Calu3 (cell line): ENCODE measurements around the gene SHROOM3. TPM values are rescaled to one million over a fixed set of nuclear protein-coding genes. Genes with fewer than 3 reads are reported as not detected.

Experiments
- BruUV-seq: library from RNA; stranded (reverse); fragments of 400-500 nt; replicated peaks from 2 replicates; lab custom pipeline; 2021; lab: Mats Ljungman, UMichigan
- CTCF ChIA-PET: fragments of 300-600 bp; sonication (Branson Sonifier 250); formaldehyde crosslinking; loops from one replicate; lab custom pipeline; 2022; ENCODE audit warnings: antibody characterized with exemption; lab: Charles Lee
- DNase-seq: peaks from one replicate; pipeline ENCODE4 v3.0.0; 2022
- H3K27ac Mint-ChIP-seq: one replicate; pipeline ENCODE4 v1.8.0; 2022; ENCODE audit warnings: mixed read lengths; ENCODE audit not compliant: unreplicated experiment
- H3K27me3 Mint-ChIP-seq: one replicate; pipeline ENCODE4 v1.8.0; 2022; ENCODE audit warnings: mixed read lengths; ENCODE audit not compliant: unreplicated experiment
- H3K36me3 Mint-ChIP-seq: one replicate; pipeline ENCODE4 v1.8.0; 2022; ENCODE audit warnings: mild to moderate bottlenecking, moderate library complexity, mixed read lengths; ENCODE audit not compliant: insufficient read depth, unreplicated experiment
- H3K4me1 Mint-ChIP-seq: one replicate; pipeline ENCODE4 v1.8.0; 2022; ENCODE audit warnings: mild to moderate bottlenecking, low read depth, mixed read lengths; ENCODE audit not compliant: unreplicated experiment
- H3K4me3 Mint-ChIP-seq: one replicate; pipeline ENCODE4 v1.8.0; 2022; ENCODE audit warnings: mild to moderate bottlenecking, low read depth, moderate library complexity, mixed read lengths; ENCODE audit not compliant: unreplicated experiment
- H3K9me3 Mint-ChIP-seq: one replicate; pipeline ENCODE4 v1.8.0; 2022; ENCODE audit warnings: low read depth, mixed read lengths; ENCODE audit not compliant: unreplicated experiment
- intact Hi-C: fragments of 100-400 bp; cut with micrococcal nuclease; formaldehyde crosslinking; loops from one replicate; pipeline ENCODE4 v1.10.0; 2022; ENCODE audit not compliant: unreplicated experiment
- total RNA-seq: library from RNA; stranded (reverse); gene quantifications from 2 replicates; pipeline ENCODE4 v1.2.3, GENCODE V29; 2022
- TF ChIP-seq, protein P1 (sequence below): fragments of 200-600 bp; IDR thresholded peaks from one replicate; pipeline ENCODE4 v1.8.0; 2022; ENCODE audit warnings: antibody characterized with exemption; ENCODE audit not compliant: unreplicated experiment

SHROOM3 gene
- total RNA-seq, 1 experiment from 2014 or later, result 114 TPM

DNA sequence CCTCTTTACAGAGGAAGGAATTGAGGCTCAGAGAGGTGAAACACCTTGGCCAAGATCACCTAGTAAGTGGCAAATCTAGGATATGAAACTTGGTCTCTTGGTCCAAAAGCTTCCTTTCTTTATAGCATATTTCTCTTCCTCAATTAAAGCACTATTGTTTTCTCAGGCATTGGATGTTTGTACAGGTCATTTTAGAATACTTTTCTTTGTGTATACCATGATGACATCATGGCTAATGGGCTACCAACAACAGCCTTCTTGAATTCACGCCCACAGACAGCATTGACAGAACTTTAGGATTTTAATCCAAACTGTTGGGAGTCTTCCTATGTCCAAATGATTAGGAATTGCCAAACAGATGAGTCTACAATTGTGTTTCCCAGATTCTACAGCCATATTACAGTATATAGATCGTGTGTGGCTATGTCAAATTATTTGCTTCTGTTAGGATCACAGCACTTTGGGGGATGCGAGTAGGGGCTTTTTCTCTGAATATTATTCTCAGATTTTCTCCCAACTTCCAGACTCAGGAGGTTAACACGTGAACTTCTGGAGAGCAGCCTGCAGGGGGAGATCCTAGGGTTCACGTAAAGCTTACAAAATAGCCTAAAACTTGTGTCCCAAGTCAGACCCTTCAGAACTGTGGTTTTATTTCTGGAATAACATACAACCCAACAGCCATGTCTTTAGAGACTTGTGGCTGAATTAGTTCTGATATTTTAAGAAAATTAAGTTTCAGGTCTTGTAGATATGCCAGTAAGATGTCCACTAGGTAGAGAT is 191.8 kb downstream of the SHROOM3 start:
- Mint-ChIP-seq H3K27me3 (no peaks in the 10 kb centered on the region), H3K9me3 (peaks cover 2% of the 10 kb centered on the region), H3K36me3 (peaks cover 30% of the 10 kb centered on the region), H3K4me1 (peaks cover 77% of the 10 kb centered on the region), H3K4me3 (no peak overlapping the region), H3K27ac (peak overlapping the region; percentile 44)
- no TSS peak for BruUV-seq
- TF ChIP-seq, protein P1, sequence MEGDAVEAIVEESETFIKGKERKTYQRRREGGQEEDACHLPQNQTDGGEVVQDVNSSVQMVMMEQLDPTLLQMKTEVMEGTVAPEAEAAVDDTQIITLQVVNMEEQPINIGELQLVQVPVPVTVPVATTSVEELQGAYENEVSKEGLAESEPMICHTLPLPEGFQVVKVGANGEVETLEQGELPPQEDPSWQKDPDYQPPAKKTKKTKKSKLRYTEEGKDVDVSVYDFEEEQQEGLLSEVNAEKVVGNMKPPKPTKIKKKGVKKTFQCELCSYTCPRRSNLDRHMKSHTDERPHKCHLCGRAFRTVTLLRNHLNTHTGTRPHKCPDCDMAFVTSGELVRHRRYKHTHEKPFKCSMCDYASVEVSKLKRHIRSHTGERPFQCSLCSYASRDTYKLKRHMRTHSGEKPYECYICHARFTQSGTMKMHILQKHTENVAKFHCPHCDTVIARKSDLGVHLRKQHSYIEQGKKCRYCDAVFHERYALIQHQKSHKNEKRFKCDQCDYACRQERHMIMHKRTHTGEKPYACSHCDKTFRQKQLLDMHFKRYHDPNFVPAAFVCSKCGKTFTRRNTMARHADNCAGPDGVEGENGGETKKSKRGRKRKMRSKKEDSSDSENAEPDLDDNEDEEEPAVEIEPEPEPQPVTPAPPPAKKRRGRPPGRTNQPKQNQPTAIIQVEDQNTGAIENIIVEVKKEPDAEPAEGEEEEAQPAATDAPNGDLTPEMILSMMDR, result no peak
- intact Hi-C loops, result no loop called here
- CTCF ChIA-PET, result no interaction called here
- no peak for DNase-seq

- intact Hi-C loops, result no loop called here
- no TSS peak for BruUV-seq
- TF ChIP-seq, protein P1, result no peak
- H3K36me3 Mint-ChIP-seq, result peaks cover 41% of the 10 kb centered on the region
- CTCF ChIA-PET, result no interaction called here
- H3K9me3 Mint-ChIP-seq, result peaks cover 2% of the 10 kb centered on the region
- H3K27ac Mint-ChIP-seq, result no peak overlapping the region
- peaks cover 75% of the 10 kb centered on the region for H3K4me1 Mint-ChIP-seq
- no peaks in the 10 kb centered on the region for H3K27me3 Mint-ChIP-seq
- H3K4me3 Mint-ChIP-seq, result no peak overlapping the region
- no peak for DNase-seq
Observed at GRCh38 chr4:76628251-76628650, 193.2 kb downstream of the SHROOM3 start.

DNA sequence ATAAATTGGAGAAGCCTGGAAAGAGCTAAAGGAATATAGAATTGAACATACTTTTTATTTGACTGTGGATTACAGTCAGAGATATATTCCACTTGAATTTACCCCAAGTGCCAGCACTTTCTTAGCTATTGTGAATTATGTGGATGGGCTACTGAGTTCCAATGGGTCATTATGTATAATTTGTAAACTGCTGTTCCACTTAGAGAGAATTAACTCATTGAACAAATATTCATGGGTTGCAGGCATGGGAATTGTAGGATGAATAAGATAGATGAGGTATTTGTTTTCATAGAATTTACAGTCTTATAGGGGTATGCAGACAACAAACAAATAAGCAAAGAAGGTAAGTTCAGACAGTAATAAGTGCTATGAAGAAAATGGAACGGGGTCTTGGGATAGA is 195.7 kb downstream of the SHROOM3 start:
- no peak for DNase-seq
- H3K4me3 Mint-ChIP-seq, result no peak overlapping the region
- peaks cover 55% of the 10 kb centered on the region for H3K4me1 Mint-ChIP-seq
- TF ChIP-seq, protein P1, result no peak
- CTCF ChIA-PET, result no interaction called here
- H3K27me3 Mint-ChIP-seq, result no peaks in the 10 kb centered on the region
- peaks cover 2% of the 10 kb centered on the region for H3K9me3 Mint-ChIP-seq
- peaks cover 47% of the 10 kb centered on the region for H3K36me3 Mint-ChIP-seq
- intact Hi-C loops, result no loop called here
- no TSS peak for BruUV-seq
- H3K27ac Mint-ChIP-seq, result peak overlapping the region; percentile 54

DNA sequence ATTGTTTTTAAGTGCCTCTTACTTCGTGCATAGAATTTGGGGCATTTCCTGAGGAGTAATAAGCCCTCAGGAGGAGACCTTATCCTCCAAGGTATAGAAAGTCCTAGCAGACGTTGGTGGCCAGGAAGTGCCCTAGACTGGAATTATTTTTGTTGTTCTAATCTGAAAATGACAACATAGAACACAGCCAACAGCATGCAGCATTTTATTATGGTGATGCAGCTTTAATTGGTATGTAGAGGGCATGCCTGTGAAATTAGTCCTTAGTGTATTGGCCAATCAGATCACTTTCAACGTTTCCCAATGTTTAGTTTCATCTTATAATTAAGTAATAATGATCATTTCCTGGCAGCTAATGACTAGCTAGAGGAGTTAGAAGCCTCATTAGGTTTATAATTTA is 199.2 kb downstream of the SHROOM3 start:
- Mint-ChIP-seq H3K4me3 (peak overlapping the region; percentile 40), H3K27ac (no peak overlapping the region), H3K4me1 (peaks cover 41% of the 10 kb centered on the region), H3K27me3 (no peaks in the 10 kb centered on the region), H3K9me3 (peaks cover 2% of the 10 kb centered on the region), H3K36me3 (peaks cover 48% of the 10 kb centered on the region)
- CTCF ChIA-PET, result no interaction called here
- BruUV-seq, result no TSS peak
- TF ChIP-seq, protein P1, result no peak
- intact Hi-C loops, result no loop called here
- DNase-seq, result no peak
